ENCODE data around the gene STRN3.
"Not testable (repeated sequence)": the region's sequence is repeated elsewhere in the genome, so short reads cannot be mapped to it uniquely, and the experiment has no call there.

Gene STRN3

GRCh38 chr14:31036552-31036951 lies 10.4 kb upstream of the STRN3 start:
- no peak for DNase-seq

GRCh38 chr14:31030469-31030868 lies 4.3 kb upstream of the STRN3 start:
- peak; percentile 30 for DNase-seq

- peak; percentile 63 for DNase-seq
These were observed 3.1 kb upstream of the STRN3 start for GRCh38 chr14:31029016-31029970.

GRCh38 chr14:31027847-31028246 lies 1.7 kb upstream of the STRN3 start:
- DNase-seq: no peak

GRCh38 chr14:31026450-31027235 lies 464 bp upstream of the STRN3 start:
- peak; percentile 97 for DNase-seq

GRCh38 chr14:31025367-31026076 lies 657 bp downstream of the STRN3 start, which contains the start of gene AP4S1:
Gene AP4S1, plus strand, starts transcription at chr14:31025649. Its CDS starts 40,548 bp downstream, at chr14:31066197.
- peak; percentile 65 for DNase-seq

- DNase-seq: peak; percentile 42
These were observed 1.4 kb downstream of the STRN3 start for GRCh38 chr14:31024577-31025366.

- DNase-seq: peak; percentile 28
These were observed 2.1 kb downstream of the STRN3 start for GRCh38 chr14:31024010-31024480.

- DNase-seq: no peak
These were observed 3.8 kb downstream of the STRN3 start for GRCh38 chr14:31022386-31022785.

GRCh38 chr14:31021576-31021949 lies 4.6 kb downstream of the STRN3 start:
- no peak for DNase-seq

- no peak for DNase-seq
These were observed 5.2 kb downstream of the STRN3 start for GRCh38 chr14:31020834-31021575.

GRCh38 chr14:31018057-31018645 lies 8.0 kb downstream of the STRN3 start:
- no peak for DNase-seq

- no peak for DNase-seq
These were observed 12.3 kb downstream of the STRN3 start for GRCh38 chr14:31013841-31014240.

- DNase-seq: no peak
These were observed 15.2 kb downstream of the STRN3 start for GRCh38 chr14:31010935-31011334.

GRCh38 chr14:31009836-31010574 lies 16.2 kb downstream of the STRN3 start:
- no peak for DNase-seq

GRCh38 chr14:31006703-31007102 lies 19.5 kb downstream of the STRN3 start:
- no peak for DNase-seq

GRCh38 chr14:31004007-31004406 lies 22.2 kb downstream of the STRN3 start:
- not testable (repeated sequence) for DNase-seq

GRCh38 chr14:31003284-31003683 lies 22.9 kb downstream of the STRN3 start:
- DNase-seq: no peak

- DNase-seq: no peak
These were observed 24.9 kb downstream of the STRN3 start for GRCh38 chr14:31001339-31001658.

- no peak for DNase-seq
These were observed 25.4 kb downstream of the STRN3 start for GRCh38 chr14:31000629-31001338.

Measured in OCI-M1 (cell line).